HG03280 (cell line): ENCODE data around the gene MED26.

ENCODE experiments used
- ATAC-seq: cut with Tn5 transposase; IDR thresholded peaks from one replicate; pipeline ENCODE4 v1.9.1; 2021; ENCODE audit warnings: mild to moderate bottlenecking, moderate library complexity; ENCODE audit not compliant: unreplicated experiment

The MED26 gene

DNA sequence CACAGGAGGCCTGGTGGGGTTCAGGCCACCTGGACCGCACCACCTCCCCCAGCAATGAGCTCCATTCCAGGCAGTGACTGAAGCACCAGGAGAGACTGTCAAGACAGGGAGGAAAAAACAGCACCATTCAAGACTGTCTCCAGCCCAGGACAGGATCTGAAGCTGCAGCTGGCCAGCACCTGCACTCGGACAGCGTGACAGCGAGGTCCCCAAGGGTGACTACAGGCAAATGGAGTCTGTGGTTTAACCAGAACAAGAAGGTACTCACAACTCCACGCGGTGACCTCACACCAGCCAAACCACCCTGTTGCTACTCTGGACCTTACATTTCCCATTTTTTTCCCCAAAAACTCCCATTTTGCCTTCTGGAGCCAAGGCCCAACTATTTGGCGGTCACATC is 9.8 kb downstream of the MED26 start:
- no peak for ATAC-seq

DNA sequence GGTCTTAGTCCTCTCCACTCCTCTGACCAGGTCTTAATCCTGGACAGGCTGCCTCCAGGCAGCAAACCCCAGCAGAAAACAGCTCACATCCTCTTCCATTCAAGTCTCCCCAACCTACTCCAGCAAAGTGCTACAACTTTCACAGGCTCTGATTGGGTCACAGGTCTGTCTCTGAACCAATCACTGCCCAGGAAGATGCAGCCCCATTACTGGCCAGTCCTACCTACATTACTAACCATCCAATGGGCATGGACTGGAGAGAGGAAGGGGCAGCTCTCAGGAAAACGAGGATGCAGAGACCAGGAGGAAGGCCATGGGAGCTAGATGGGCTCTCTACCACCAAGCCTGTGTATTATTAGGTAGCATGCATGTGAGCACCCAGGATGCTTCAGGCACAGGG is 12.2 kb downstream of the MED26 start:
- ATAC-seq: no peak

DNA sequence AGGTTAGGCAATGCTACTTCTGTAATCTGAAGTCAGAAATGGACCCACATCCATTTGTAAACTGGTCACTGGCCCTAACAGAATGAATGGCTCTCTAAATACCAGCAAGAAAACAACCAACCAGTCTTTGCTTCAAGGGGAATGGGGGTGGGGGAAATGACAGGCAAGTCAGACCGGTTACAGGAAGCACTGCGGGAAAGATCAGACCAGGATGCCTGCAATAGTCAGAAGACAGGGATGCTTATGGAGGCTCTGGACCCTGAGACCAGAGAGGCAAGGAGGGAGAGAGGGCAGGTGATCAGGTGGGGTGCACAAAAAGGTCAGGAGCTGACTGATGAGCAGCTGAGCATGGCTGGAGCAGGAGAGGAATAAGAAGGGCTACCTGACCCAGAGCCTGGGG is 13.1 kb downstream of the MED26 start:
- ATAC-seq: no peak

GRCh38 chr19:16613841-16614240 is 14.2 kb downstream of the MED26 start:
- ATAC-seq: no peak

DNA sequence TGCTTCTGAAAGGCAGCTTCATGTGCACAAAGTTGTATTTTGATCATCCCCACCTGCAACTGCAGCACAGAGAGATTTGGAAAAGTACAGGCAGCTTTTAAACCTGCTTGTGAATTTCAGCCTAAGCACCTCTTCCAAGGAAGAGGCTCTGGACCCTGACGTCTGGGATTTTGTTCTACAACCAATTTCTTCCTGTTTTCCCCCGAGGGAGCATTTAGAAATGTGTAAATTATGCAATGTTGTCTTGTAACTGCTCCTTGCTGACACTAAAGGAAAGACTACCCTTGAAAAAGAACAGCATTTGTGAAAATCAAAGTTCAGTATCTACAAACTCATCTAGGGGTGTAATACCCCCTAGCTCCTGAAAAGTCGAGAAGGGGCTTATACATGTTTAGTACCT is 15.4 kb downstream of the MED26 start:
- ATAC-seq: no peak

- ATAC-seq: no peak
These were observed 16.9 kb downstream of the MED26 start for GRCh38 chr19:16611121-16611520.

DNA sequence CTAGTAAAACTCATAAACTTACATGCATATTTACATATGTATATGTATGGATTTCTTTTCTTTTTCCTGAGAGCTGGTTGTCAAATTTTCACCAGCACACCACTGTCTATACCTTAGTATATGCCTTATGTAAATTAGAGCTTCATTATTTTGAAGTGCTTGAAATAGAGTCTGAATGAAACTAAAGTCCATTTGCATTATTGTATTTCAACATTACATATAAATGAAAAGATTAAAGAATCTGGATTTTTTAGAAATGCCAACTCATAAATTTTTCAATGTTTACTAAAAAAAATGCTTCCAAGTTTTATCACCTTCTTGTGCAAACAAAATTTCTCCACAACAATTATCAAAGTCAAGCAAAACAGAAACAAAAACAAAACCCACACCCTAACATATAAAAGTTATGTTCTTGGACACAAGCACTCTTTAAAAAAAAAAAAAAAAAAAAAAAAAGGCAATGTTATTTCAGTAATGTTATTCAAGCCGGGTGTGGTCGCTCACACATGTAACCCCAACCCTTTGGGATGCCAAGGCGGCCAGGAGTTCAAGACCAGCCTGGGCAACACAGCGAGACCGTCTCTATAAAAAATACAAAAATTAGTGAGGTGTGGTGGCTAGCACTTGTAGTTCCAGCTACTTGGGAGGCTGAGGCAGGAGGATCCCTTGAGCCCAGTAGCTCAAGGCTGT is 18.3 kb downstream of the MED26 start:
- no peak for ATAC-seq

DNA sequence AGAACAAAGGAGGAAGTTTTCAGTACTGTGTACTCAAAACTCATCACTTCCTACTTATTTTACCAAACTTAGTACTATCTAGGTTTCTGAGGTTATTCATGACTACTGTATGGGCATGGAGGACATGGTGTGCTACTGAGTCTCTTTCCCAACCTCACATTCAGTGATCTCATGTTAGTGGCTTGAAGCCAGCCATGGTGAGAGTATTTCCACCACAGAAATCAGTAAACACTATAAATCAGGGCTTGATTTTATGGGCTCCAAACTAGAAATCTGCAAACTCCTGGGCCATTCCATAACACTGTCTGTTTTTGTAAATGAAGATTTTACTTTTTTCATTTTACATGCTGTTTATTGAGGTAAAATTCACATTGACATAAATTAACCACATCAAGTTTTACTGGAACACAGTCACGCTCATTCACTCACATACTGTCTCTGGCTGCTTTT is 19.7 kb downstream of the MED26 start:
- ATAC-seq: no peak

DNA sequence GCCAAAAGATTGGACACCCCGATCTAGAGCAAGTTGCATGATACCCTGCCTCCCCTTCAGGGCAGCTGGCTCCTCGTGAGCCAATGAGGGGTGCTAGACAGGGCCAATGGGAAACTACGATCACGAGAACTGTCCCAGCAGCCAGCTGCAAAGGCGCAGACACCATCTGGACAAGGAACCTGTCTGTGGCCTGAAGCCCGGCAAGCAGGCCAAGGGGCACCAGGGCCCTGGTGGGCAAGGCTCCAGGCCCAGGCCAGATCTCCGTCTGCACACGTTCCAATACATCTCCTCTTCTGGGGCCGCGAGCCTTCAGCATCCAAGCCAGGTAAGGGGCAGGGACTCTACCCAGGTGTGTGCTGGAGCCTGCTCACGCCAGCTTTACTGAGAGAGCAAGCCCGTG is 20.2 kb downstream of the MED26 start:
- no peak for ATAC-seq

GRCh38 chr19:16605553-16605994 is 22.4 kb downstream of the MED26 start:
- ATAC-seq: no peak

- no peak for ATAC-seq
These were observed 22.9 kb downstream of the MED26 start for GRCh38 chr19:16605115-16605514.

- no peak for ATAC-seq
These were observed 23.4 kb downstream of the MED26 start for GRCh38 chr19:16604615-16605014.

GRCh38 chr19:16603090-16603489 is 24.9 kb downstream of the MED26 start:
- ATAC-seq: no peak

DNA sequence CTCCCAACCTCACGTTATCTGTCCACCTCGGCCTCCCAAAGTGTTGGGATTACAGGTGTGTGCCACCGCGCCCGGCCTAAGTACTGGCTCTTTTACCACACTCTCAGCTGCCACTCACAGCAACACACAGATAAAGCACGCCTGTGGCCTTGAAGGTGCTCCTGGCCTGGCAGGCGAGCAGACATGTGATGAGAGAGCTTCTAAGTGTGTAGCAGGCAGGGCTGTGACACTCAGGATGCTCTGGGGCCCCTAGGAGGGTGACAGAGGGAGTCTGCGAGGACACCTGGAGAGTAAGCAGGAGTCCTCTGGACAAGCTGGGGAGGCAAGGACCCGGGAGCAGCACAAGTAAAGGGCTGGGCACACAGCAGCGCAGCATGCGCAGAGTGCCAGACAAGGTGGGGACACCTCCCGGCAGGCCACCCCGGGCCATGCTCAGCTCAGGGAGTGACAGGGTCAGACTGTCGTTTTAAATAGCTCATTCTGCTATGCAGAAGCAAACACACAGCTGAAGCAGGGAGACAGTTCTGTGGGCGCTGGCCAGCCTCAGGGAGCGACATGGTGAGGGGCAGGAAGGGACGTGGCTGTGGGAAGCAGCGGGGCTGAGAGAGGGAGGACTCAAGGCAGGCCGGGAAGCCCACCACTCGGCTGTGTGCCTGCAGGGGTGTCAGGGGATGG is 26.5 kb downstream of the MED26 start:
- no peak for ATAC-seq

- ATAC-seq: no peak
These were observed 27.2 kb downstream of the MED26 start for GRCh38 chr19:16600824-16601223.

DNA sequence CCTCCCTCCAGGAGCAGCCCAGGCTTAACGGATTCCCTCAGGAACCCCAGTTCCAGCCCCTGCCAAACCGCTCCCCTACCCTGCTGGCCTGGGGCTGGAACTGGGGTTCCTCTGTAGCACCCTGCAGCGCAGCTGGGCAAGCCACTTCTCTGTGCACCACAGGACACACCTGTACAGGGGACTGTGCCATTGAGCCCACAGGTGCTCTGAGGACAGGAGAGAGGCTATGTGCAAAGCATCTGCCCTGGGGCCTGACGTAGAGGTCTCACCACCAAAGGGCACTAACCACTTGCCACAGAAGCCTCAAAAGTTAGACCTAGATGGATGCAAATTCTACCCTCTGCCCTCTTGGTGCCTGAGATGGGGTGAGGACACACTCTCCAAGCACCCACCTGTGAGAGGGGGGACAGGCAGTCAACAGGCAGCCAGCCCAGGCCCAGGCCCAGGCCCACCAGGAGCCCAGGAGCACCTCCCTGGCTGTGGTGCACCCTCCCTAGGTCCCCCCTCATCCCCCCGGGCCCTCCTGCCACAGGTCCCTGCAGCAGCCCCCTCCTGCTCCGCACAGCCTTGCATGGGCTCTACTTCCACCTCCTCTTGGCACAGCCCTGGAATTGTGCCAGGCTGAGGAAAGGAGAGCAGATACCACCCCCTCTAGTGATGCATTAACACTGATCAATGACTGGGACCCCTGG is 28.2 kb downstream of the MED26 start:
- ATAC-seq: no peak

GRCh38 chr19:16598848-16599247 is 29.2 kb downstream of the MED26 start:
- ATAC-seq: no peak

GRCh38 chr19:16596399-16596798 is 31.6 kb downstream of the MED26 start:
- ATAC-seq: no peak

GRCh38 chr19:16595097-16595496 is 32.9 kb downstream of the MED26 start:
- ATAC-seq: no peak

DNA sequence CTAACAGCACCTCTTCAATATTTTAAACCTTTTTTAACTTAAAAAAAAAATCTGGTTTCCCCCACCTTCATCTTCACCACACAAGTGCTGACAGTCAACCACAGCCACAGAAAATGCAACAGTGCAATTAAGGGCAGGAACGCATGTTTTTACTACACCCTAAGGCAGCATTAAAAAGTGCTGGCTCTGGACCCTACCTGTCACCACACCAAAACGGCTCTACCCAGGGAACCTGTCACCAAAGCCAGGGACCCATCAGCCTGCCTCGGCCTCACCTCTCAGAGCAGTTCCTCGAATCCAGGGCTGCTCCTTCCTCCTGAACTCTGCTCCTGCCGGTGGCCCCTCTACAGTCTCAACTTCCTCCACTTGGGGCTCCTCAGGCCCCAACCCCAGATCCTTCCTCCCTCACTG is 33.3 kb downstream of the MED26 start:
- no peak for ATAC-seq

- ATAC-seq: no peak
These were observed 33.8 kb downstream of the MED26 start for GRCh38 chr19:16594131-16594586.

- no peak for ATAC-seq
These were observed 34.8 kb downstream of the MED26 start for GRCh38 chr19:16593181-16593580.
